Suprapubic skin (tissue), 4 donors: ENCODE results near the gene TRAIP. TPM values are rescaled to one million over a fixed set of nuclear protein-coding genes. Genes with fewer than 3 reads are reported as not detected.

Source experiments
- DNase-seq, 2 donors: peaks; one replicate each; pipeline ENCODE4 v3.0.0-alpha.2; 2019; ENCODE audit warnings: low spot score in 2 of 2
- H3K27ac ChIP-seq: fragments of 200-600 bp; sonication (generic); one replicate; pipeline ENCODE4 v1.5.1; 2019
- H3K27me3 ChIP-seq: fragments of 200-600 bp; sonication (generic); one replicate; pipeline ENCODE4 v1.5.1; 2019
- H3K36me3 ChIP-seq: fragments of 200-600 bp; sonication (generic); one replicate; pipeline ENCODE4 v1.5.1; 2019
- H3K4me1 ChIP-seq: fragments of 200-600 bp; sonication (generic); one replicate; pipeline ENCODE4 v1.5.1; 2019
- H3K4me3 ChIP-seq: fragments of 200-600 bp; sonication (generic); one replicate; pipeline ENCODE4 v1.5.1; 2019; ENCODE audit warnings: mild to moderate bottlenecking
- H3K9me3 ChIP-seq: fragments of 200-600 bp; sonication (generic); one replicate; pipeline ENCODE4 v1.5.1; 2019
- CTCF ChIP-seq, 2 donors: fragments of 200-600 bp in 1 of 2; fragments of 450-650 bp in 1 of 2; sonication (generic) in 1 of 2; IDR thresholded peaks; one replicate each; pipeline ENCODE4 v1.5.1; 2016 to 2019; ENCODE audit warnings: antibody characterized with exemption in 2 of 2, mild to moderate bottlenecking in 1 of 2, moderate library complexity in 1 of 2
- EP300 ChIP-seq: sonication (generic); formaldehyde crosslinking; IDR thresholded peaks from one replicate; pipeline ENCODE4 v1.6.1; 2017; ENCODE audit warnings: antibody characterized with exemption
- POLR2A ChIP-seq, 2 donors: fragments of 450-650 bp; IDR thresholded peaks; one replicate each; pipeline ENCODE4 v1.6.1; 2017; ENCODE audit warnings: antibody characterized with exemption in 2 of 2, mild to moderate bottlenecking in 2 of 2, moderate library complexity in 2 of 2
- POLR2AphosphoS5 ChIP-seq, 3 donors: sonication (generic); formaldehyde crosslinking; IDR thresholded peaks; one replicate each; pipeline ENCODE4 v1.6.1; 2017; ENCODE audit warnings: antibody characterized with exemption in 3 of 3
- WGBS: methylation state at CpG from one replicate; pipeline ENCODE4 v1.1.5; 2018; 5-methylcytosine and 5-hydroxymethylcytosine counted together
- total RNA-seq, 4 donors: library from RNA; depleted of rRNA; stranded (reverse); fragments of >200 nt; gene quantifications; one replicate each; pipeline ENCODE4 v1.1.0, GENCODE V29; 2016

Gene TRAIP
- total RNA-seq, 4 donors from 2014 or later: 3.4 to 8.4 (median 4.7) TPM

- H3K36me3 ChIP-seq: no peaks in the 10 kb centered on the region
- H3K4me1 ChIP-seq: peaks cover 19% of the 10 kb centered on the region
- TF ChIP-seq CTCF (IDR thresholded peaks at IDR 0.05) (no peak), POLR2A (IDR thresholded peaks at IDR 0.05) (no peak), EP300 (no peak), POLR2AphosphoS5 (IDR thresholded peaks at IDR 0.05) (no peak)
- H3K9me3 ChIP-seq: no peaks in the 10 kb centered on the region
- no peak for DNase-seq
- H3K27me3 ChIP-seq: peaks cover 35% of the 10 kb centered on the region
- no peak overlapping the region for H3K27ac ChIP-seq
- no peak overlapping the region for H3K4me3 ChIP-seq
- WGBS: 20% methylated on average over 1 of the region's 10 CpGs
Measured at GRCh38 chr3:49871531-49872153, 15.3 kb upstream of the TRAIP start.

- Histone ChIP-seq H3K27me3 (peaks cover 42% of the 10 kb centered on the region), H3K4me1 (peaks cover 19% of the 10 kb centered on the region), H3K27ac (no peak within 1 kb of the TSS), H3K36me3 (no peaks in the 10 kb centered on the region), H3K9me3 (no peaks in the 10 kb centered on the region), H3K4me3 (peak within 1 kb of the TSS; percentile 43)
- TF ChIP-seq POLR2A (IDR thresholded peaks at IDR 0.05): no peak
- TF ChIP-seq CTCF (IDR thresholded peaks at IDR 0.05): no peak
- TF ChIP-seq EP300: no peak
- TF ChIP-seq POLR2AphosphoS5 (IDR thresholded peaks at IDR 0.05): no peak
- DNase-seq: no peak
- 7% methylated on average over 11 of the region's 59 CpGs for WGBS
Measured at GRCh38 chr3:49869525-49870126, 13.3 kb upstream of the TRAIP start, which contains the start of gene CAMKV. Gene CAMKV (minus strand): TSS chr3:49869906. CDS start chr3:49862388, 7,518 bp downstream.

- no peak for DNase-seq
- peak overlapping the region; percentile 43 for H3K4me3 ChIP-seq
- H3K36me3 ChIP-seq: no peaks in the 10 kb centered on the region
- H3K4me1 ChIP-seq: peaks cover 19% of the 10 kb centered on the region
- H3K9me3 ChIP-seq: no peaks in the 10 kb centered on the region
- TF ChIP-seq CTCF (IDR thresholded peaks at IDR 0.05): no peak
- TF ChIP-seq EP300: no peak
- TF ChIP-seq POLR2A (IDR thresholded peaks at IDR 0.05): no peak
- no peak for TF ChIP-seq POLR2AphosphoS5 (IDR thresholded peaks at IDR 0.05)
- WGBS: 2% methylated on average over 14 of the region's 23 CpGs
- H3K27ac ChIP-seq: no peak overlapping the region
- peaks cover 48% of the 10 kb centered on the region for H3K27me3 ChIP-seq
Measured at GRCh38 chr3:49868862-49869466, 12.6 kb upstream of the TRAIP start.

DNA sequence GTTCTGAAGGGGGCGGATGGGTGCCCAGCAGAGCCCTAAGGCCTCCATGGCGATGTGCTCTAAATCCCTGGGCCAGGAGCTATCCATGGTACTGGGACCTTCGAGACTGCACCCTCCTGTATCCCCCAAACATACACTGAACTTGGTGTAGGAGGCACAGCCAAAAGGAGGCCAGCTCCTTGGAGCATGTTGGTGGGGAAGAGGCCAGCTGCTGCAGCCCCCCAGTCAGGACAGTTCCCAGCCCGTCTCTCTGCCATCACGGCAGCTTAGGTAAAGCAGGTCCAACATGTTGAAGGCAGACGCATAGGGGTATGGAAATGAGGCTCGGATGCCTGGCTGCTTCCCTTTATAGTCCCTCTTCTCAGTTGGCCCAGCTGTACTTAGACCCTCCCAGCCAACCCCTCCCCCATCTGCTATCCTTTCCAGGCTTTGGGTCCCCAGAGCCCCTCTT lies 11.5 kb upstream of the TRAIP start:
- Histone ChIP-seq H3K27me3 (peaks cover 48% of the 10 kb centered on the region), H3K36me3 (no peaks in the 10 kb centered on the region), H3K27ac (no peak overlapping the region), H3K4me3 (no peak overlapping the region), H3K9me3 (no peaks in the 10 kb centered on the region), H3K4me1 (peaks cover 19% of the 10 kb centered on the region)
- 17% methylated on average over 6 of the region's 7 CpGs for WGBS
- DNase-seq: no peak
- TF ChIP-seq POLR2AphosphoS5 (IDR thresholded peaks at IDR 0.05) (no peak), CTCF (IDR thresholded peaks at IDR 0.05) (no peak), POLR2A (IDR thresholded peaks at IDR 0.05) (no peak), EP300 (no peak)

DNA sequence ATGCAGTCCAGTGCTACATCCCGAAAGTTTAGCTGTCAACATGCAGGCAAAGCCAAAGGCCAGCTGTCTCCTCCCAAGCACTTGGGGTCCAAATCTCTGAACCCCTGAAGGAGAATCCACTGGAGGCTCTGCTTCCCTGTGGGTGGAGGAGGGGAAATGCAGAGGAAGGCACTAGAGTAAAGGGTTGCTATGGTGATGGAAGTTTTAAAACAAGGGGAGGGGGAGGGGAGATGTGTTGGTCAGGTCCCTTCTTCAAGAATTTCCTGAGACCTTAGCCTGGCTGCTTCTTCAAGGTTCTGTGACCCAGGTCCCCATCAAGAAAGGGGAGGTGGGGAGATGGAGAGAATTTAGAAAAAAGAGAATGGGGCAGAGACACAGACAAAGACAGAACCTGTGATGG lies 11.0 kb upstream of the TRAIP start:
- Histone ChIP-seq H3K27ac (no peak overlapping the region), H3K4me3 (no peak overlapping the region), H3K4me1 (peaks cover 19% of the 10 kb centered on the region), H3K36me3 (no peaks in the 10 kb centered on the region), H3K9me3 (no peaks in the 10 kb centered on the region), H3K27me3 (peaks cover 48% of the 10 kb centered on the region)
- TF ChIP-seq POLR2AphosphoS5 (IDR thresholded peaks at IDR 0.05): no peak
- TF ChIP-seq POLR2A (IDR thresholded peaks at IDR 0.05): no peak
- no peak for TF ChIP-seq EP300
- TF ChIP-seq CTCF (IDR thresholded peaks at IDR 0.05): no peak
- 88% methylated on average over 1 of the region's 1 CpG for WGBS
- DNase-seq: no peak
